GM12878 (cell line): ENCODE results near the gene SPTSSB. TPM values are rescaled to one million over a fixed set of nuclear protein-coding genes. Genes with fewer than 3 reads are reported as not detected.

Experiments
- ATAC-seq: fragments of 200-7000 bp; cut with Tn5 transposase; 3 replicates; pipeline ENCODE4 v1.9.1; 2020; ENCODE audit warnings: mild to moderate bottlenecking, moderate library complexity
- BruUV-seq: library from RNA; stranded (reverse); fragments of 400-500 nt; replicated peaks from 2 replicates; lab custom pipeline; 2021; lab: Mats Ljungman, UMichigan
- CTCF ChIA-PET: fragments of 300-600 bp; sonication (Branson Sonifier 250); formaldehyde crosslinking; extraction: SDS; loops from one replicate; lab custom pipeline; 2021; ENCODE audit warnings: inconsistent platforms; lab: Yijun Ruan, JAX
- POLR2A ChIA-PET: fragments of 350-600 bp; formaldehyde crosslinking; extraction: SDS; loops from one replicate; lab custom pipeline; 2021; ENCODE audit warnings: inconsistent platforms; lab: Charles Lee
- RAD21 ChIA-PET: fragments of 300-600 bp; sonication (Branson Sonifier 250); formaldehyde crosslinking; loops from one replicate; lab custom pipeline; 2023; ENCODE audit warnings: antibody characterized with exemption; ENCODE audit not compliant: unreplicated experiment; lab: Charles Lee
- SMC1A ChIA-PET: fragments of 300-600 bp; sonication (Branson Sonifier 250); formaldehyde crosslinking; loops from one replicate; lab custom pipeline; 2023; ENCODE audit not compliant: unreplicated experiment, uncharacterized antibody; lab: Charles Lee
- DNase-seq: peaks from one replicate; pipeline ENCODE4 v3.0.0-alpha.2; 2011; ENCODE audit warnings: low read depth, low spot score
- FAIRE-seq: peaks from 3 replicates; lab custom pipeline; 2011; peaks lifted over from hg19 to GRCh38; lab: Jason Lieb, UNC
- H2AFZ ChIP-seq: 2 replicates; pipeline ENCODE4 v1.6.0; 2011; ENCODE audit warnings: low read depth, low read length, control low read depth; ENCODE audit not compliant: control insufficient read depth
- H3K27ac ChIP-seq: 2 replicates; pipeline ENCODE4 v1.5.1; 2011; ENCODE audit warnings: control low read depth; ENCODE audit not compliant: control insufficient read depth, insufficient read depth
- H3K27me3 ChIP-seq, 2 experiments: replicated peaks in 1 of 2; 2 replicates each; pipeline versions ENCODE4 v1.6.0 to v1.6.1; 2011; ENCODE audit warnings: low read length in 1 of 2; ENCODE audit not compliant: control insufficient read depth in 2 of 2, insufficient read depth in 2 of 2
- H3K36me3 ChIP-seq, 2 experiments: 2 replicates each; pipeline ENCODE4 v1.5.1; 2011; ENCODE audit warnings: low read length in 1 of 2; ENCODE audit not compliant: control insufficient read depth in 2 of 2, insufficient read depth in 2 of 2
- H3K4me1 ChIP-seq: 2 replicates; pipeline ENCODE4 v1.6.1; 2011; ENCODE audit warnings: mild to moderate bottlenecking, low read length, moderate library complexity, mixed read lengths; ENCODE audit not compliant: control insufficient read depth, insufficient read depth
- H3K4me2 ChIP-seq: 2 replicates; pipeline ENCODE4 v1.6.0; 2011; ENCODE audit warnings: control low read depth; ENCODE audit not compliant: control insufficient read depth, insufficient read depth
- H3K4me3 ChIP-seq: fragments of 200-600 bp; sonication (generic); 2 replicates; pipeline ENCODE4 v1.5.1; 2016
- H3K79me2 ChIP-seq: 2 replicates; pipeline ENCODE4 v1.6.0; 2011; ENCODE audit warnings: low read length; ENCODE audit not compliant: control insufficient read depth, insufficient read depth
- H3K9ac ChIP-seq: 2 replicates; pipeline ENCODE4 v1.8.0; 2011; ENCODE audit warnings: low read length, control low read depth, mixed read lengths; ENCODE audit not compliant: control insufficient read depth, insufficient read depth
- H3K9me3 ChIP-seq: replicated peaks from 3 replicates; pipeline ENCODE4 v1.5.1; 2011; ENCODE audit warnings: mild to moderate bottlenecking, low read length; ENCODE audit not compliant: control insufficient read depth, insufficient read depth
- H4K20me1 ChIP-seq: 2 replicates; pipeline ENCODE4 v1.6.0; 2011; ENCODE audit not compliant: control insufficient read depth, insufficient read depth
- CBX5 ChIP-seq: sonication (generic); IDR thresholded peaks from 2 replicates; pipeline ENCODE4 v1.6.1; 2016; ENCODE audit warnings: low read depth, moderate library complexity, mild to moderate bottlenecking, inconsistent platforms
- CREB1 ChIP-seq: IDR thresholded peaks from 2 replicates; pipeline ENCODE4 v1.6.1; 2012; ENCODE audit warnings: low read depth, mild to moderate bottlenecking, inconsistent platforms
- E2F4 ChIP-seq: IDR thresholded peaks from 2 replicates; pipeline ENCODE4 v1.6.1; 2012; ENCODE audit warnings: low read depth, low read length, improper control_type of control experiment
- FOS ChIP-seq: IDR thresholded peaks from 3 replicates; pipeline ENCODE4 v1.6.1; 2011; ENCODE audit warnings: borderline replicate concordance; ENCODE audit not compliant: insufficient read length; ENCODE audit errors: extremely low read depth
- POLR2AphosphoS2 ChIP-seq: IDR thresholded peaks from 2 replicates; pipeline ENCODE4 v1.6.1; 2011; ENCODE audit warnings: low read depth, mild to moderate bottlenecking, low read length, improper control_type of control experiment, moderate library complexity
- PRDM15 ChIP-seq: fragments of 450-650 bp; formaldehyde crosslinking; IDR thresholded peaks from 2 replicates; pipeline ENCODE4 v1.4.0; 2020; ENCODE audit warnings: mild to moderate bottlenecking, moderate library complexity
- SIX5 ChIP-seq: IDR thresholded peaks from 2 replicates; pipeline ENCODE4 v1.6.1; 2011; ENCODE audit warnings: mild to moderate bottlenecking, low read depth, low read length, moderate library complexity; ENCODE audit not compliant: severe bottlenecking
- SMAD5 ChIP-seq: IDR thresholded peaks from 2 replicates; pipeline ENCODE4 v1.6.1; 2016; ENCODE audit warnings: antibody characterized with exemption, low read depth
- STAT3 ChIP-seq: IDR thresholded peaks from 2 replicates; pipeline ENCODE4 v1.6.1; 2011; ENCODE audit warnings: low read depth, low read length, improper control_type of control experiment
- ZSCAN29 ChIP-seq: fragments of 450-650 bp; IDR thresholded peaks from 2 replicates; pipeline ENCODE4 v1.6.1; 2017; ENCODE audit warnings: mild to moderate bottlenecking, moderate library complexity
- WGBS: methylation state at CpG from one replicate; pipeline ENCODE4 v1.1.6; 2016; ENCODE audit warnings: low lambda C conversion rate; ENCODE audit not compliant: insufficient replicate concordance, insufficient coverage; ENCODE audit errors: missing lambda C conversion rate; 5-methylcytosine and 5-hydroxymethylcytosine counted together
- in situ Hi-C: fragments of 300-500 bp; cut with MboI; formaldehyde crosslinking; loops from 9 replicates; pipeline ENCODE4 v1.14.3; 2018; ENCODE audit warnings: mixed read lengths
- intact Hi-C: fragments of 100-400 bp; cut with micrococcal nuclease; formaldehyde crosslinking; loops from one replicate; pipeline ENCODE4 v1.14.2; 2022; ENCODE audit not compliant: unreplicated experiment
- polyA plus RNA-seq, 11 experiments: library from polyadenylated mRNA; depleted of rRNA in 4 of 11; unstranded in 6 of 11; stranded (reverse) in 5 of 11; fragments of >200 nt; fragmentation: Nextera tagmentation in 4 of 11; fragmentation: Illumina TruSeq in 1 of 11; extraction: Ambion mirVana in 4 of 11; extraction: Trizol in 1 of 11; gene quantifications; 1 replicate in 1 of 11; 2 replicates in 10 of 11; pipeline versions ENCODE4 v1.2.1 to v1.2.3, GENCODE V29; 2011 to 2016; ENCODE audit warnings: inconsistent platforms in 2 of 11, missing spikeins in 2 of 11, low read depth in 1 of 11
- total RNA-seq, 4 experiments: library from RNA; depleted of rRNA in 3 of 4; stranded (reverse); fragments of >200 nt in 3 of 4; fragmentation: Illumina TruSeq in 1 of 4; extraction: Trizol in 1 of 4; gene quantifications; 2 replicates each; pipeline versions ENCODE4 v1.2.1 to v1.2.3, GENCODE V29; 2013 to 2021

SPTSSB gene
- total and polyA plus RNA-seq, 10 of the 15 experiments (the other 5 are each of a cell fraction or from before 2014, with no cell fraction given), result 0.19 to 30.6 (median 0.91) TPM

- TF ChIP-seq CBX5, result no peak
- no peak for TF ChIP-seq SMAD5
- no peak for TF ChIP-seq E2F4
- TF ChIP-seq PRDM15 (CRISPR knock-in tag), result no peak
- no peak for TF ChIP-seq STAT3
- TF ChIP-seq CREB1, result no peak
- TF ChIP-seq ZSCAN29, result no peak
- TF ChIP-seq, all 136 proteins: peak for 0
These were observed 50.5 kb downstream of the SPTSSB start (continued) for GRCh38 chr3:161320837-161321236.

GRCh38 chr3:161319867-161320266 lies 51.5 kb downstream of the SPTSSB start:
- H3K36me3 ChIP-seq, result no peaks in the 10 kb centered on the region
- no peak overlapping the region for H2AFZ ChIP-seq
- intact Hi-C loops, result no loop called here
- BruUV-seq, result no TSS peak
- no peak for ATAC-seq
- CTCF ChIA-PET, result interaction anchor here (1.6 kb wide), 1 partner anchor 26 kb away, joined by 3 read pairs; no protein-coding TSS in a partner anchor
- 56% methylated on average over 3 of the region's 3 CpGs for WGBS
- no peaks in the 10 kb centered on the region for H4K20me1 ChIP-seq
- FAIRE-seq, result no peak
- H3K4me2 ChIP-seq, result no peak overlapping the region
- no peaks in the 10 kb centered on the region; the same call in 2 of the 3 replicates for H3K9me3 ChIP-seq
- no peak overlapping the region for H3K4me3 ChIP-seq
- SMC1A ChIA-PET, result interaction anchor here (1.4 kb wide), 1 partner anchor 18 kb away, joined by 3 read pairs; no protein-coding TSS in a partner anchor
- POLR2A ChIA-PET, result no interaction called here
- no peak overlapping the region for H3K9ac ChIP-seq
- H3K79me2 ChIP-seq, result no peaks in the 10 kb centered on the region
- no peak overlapping the region for H3K27ac ChIP-seq
- H3K4me1 ChIP-seq, result peaks cover 9% of the 10 kb centered on the region
- in situ Hi-C loops, result no loop called here
- RAD21 ChIA-PET, result interaction anchor here (1.1 kb wide), 1 partner anchor 74 kb away, joined by 3 read pairs; no protein-coding TSS in a partner anchor
- no peak for TF ChIP-seq POLR2AphosphoS2
- no peak for TF ChIP-seq SIX5
- no peak for TF ChIP-seq FOS
- DNase-seq, result no peak
- H3K27me3 ChIP-seq, result no peaks in the 10 kb centered on the region
